Umbilical cord (tissue), 2 donors: ENCODE results near the gene TRIM24. TPM values are rescaled to one million over a fixed set of nuclear protein-coding genes. Genes with fewer than 3 reads are reported as not detected.

ENCODE experiments used
- DNase-seq: peaks from one replicate; pipeline ENCODE4 v3.0.0-alpha.2; 2015; ENCODE audit warnings: low spot score
- total RNA-seq: library from RNA; depleted of rRNA; stranded (reverse); fragments of >200 nt; gene quantifications from one replicate; pipeline ENCODE4 v1.2.3, GENCODE V29; 2014; ENCODE audit warnings: low replicate concordance; ENCODE audit not compliant: insufficient read depth

Gene TRIM24
- total RNA-seq, 1 donor from 2014 or later, result 20.0 TPM

GRCh38 chr7:138625084-138625848 is 165.2 kb downstream of the TRIM24 start:
- DNase-seq, result no peak

GRCh38 chr7:138625849-138626230 is 165.8 kb downstream of the TRIM24 start:
- no peak for DNase-seq

GRCh38 chr7:138626846-138627245 is 166.8 kb downstream of the TRIM24 start:
- no peak for DNase-seq

- DNase-seq, result no peak
Observed at GRCh38 chr7:138627361-138627760, 167.3 kb downstream of the TRIM24 start.

- DNase-seq, result no peak
Observed at GRCh38 chr7:138630059-138630610, 170.1 kb downstream of the TRIM24 start.

- no peak for DNase-seq
Observed at GRCh38 chr7:138632384-138632783, 172.3 kb downstream of the TRIM24 start.

GRCh38 chr7:138632826-138633602 is 173.0 kb downstream of the TRIM24 start:
- no peak for DNase-seq

Other genes starting within 250 kb of the TRIM24 start
- gene SVOPL, start 241.1 kb downstream of the TRIM24 start, total RNA-seq, result 2.4 TPM